ENCODE results near the gene CYP1B1. TPM values are rescaled to one million over a fixed set of nuclear protein-coding genes. Genes with fewer than 3 reads are reported as not detected.

CYP1B1 gene
- total RNA-seq, 4 donors from 2014 or later = 10.7 to 19.6 (median 12.8) TPM

DNA sequence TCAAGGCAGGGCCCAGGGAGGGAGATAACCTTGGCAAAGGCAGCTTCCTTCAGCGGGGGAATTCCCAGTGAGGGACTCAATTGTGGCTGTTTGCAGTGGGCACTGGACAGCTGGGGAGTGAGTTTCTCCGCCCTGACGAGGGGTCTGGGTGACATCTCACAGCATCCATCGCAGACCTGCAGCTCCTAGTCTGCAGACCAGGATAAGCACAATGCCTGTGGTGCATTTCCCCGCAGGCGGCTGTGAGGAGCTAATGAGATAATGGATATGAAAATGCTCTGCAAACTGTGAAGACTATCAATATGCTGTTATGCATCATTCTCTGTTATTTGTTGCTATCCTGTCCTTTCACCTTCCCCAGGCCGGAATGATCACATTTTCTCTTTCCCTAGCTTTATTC is 30.0 kb upstream of the CYP1B1 start:
- Histone ChIP-seq H3K9me3 (no peaks in the 10 kb centered on the region), H3K27me3 (no peaks in the 10 kb centered on the region), H3K36me3 (no peaks in the 10 kb centered on the region), H3K4me3 (no peak overlapping the region), H3K4me1 (peaks cover 31% of the 10 kb centered on the region), H3K27ac (peak overlapping the region; percentile 72)
- DNase-seq (ENCODE audit: low spot score in 2 of 2) = no peak
- TF ChIP-seq, protein P1, sequence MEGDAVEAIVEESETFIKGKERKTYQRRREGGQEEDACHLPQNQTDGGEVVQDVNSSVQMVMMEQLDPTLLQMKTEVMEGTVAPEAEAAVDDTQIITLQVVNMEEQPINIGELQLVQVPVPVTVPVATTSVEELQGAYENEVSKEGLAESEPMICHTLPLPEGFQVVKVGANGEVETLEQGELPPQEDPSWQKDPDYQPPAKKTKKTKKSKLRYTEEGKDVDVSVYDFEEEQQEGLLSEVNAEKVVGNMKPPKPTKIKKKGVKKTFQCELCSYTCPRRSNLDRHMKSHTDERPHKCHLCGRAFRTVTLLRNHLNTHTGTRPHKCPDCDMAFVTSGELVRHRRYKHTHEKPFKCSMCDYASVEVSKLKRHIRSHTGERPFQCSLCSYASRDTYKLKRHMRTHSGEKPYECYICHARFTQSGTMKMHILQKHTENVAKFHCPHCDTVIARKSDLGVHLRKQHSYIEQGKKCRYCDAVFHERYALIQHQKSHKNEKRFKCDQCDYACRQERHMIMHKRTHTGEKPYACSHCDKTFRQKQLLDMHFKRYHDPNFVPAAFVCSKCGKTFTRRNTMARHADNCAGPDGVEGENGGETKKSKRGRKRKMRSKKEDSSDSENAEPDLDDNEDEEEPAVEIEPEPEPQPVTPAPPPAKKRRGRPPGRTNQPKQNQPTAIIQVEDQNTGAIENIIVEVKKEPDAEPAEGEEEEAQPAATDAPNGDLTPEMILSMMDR (IDR thresholded peaks at IDR 0.05) = no peak
- WGBS = 86% methylated on average over 7 of the region's 7 CpGs

DNA sequence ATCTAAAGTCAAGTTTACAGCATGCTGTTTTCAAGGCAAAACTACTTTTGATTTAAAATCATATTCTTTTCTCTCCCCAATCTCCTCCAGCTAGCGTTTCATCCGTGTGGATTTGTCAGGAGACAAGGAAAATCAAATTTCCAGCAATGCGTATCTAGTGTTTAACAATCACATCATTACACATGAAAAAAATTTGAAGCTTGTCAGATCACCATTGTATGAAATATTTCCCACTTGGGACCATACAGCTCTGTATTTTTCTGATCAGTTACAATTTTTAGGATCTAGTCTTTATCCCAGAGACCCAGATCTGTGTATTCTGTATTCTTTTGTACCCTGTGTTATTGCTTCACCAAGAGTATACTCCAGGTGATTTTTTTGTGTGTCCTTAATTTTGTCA is 28.6 kb upstream of the CYP1B1 start:
- WGBS = 96% methylated on average over 3 of the region's 3 CpGs
- no peaks in the 10 kb centered on the region for H3K27me3 ChIP-seq
- no peak for DNase-seq (ENCODE audit: low spot score in 2 of 2)
- H3K9me3 ChIP-seq = no peaks in the 10 kb centered on the region
- no peak overlapping the region for H3K4me3 ChIP-seq
- no peaks in the 10 kb centered on the region for H3K36me3 ChIP-seq
- H3K4me1 ChIP-seq = peaks cover 23% of the 10 kb centered on the region
- no peak overlapping the region for H3K27ac ChIP-seq
- TF ChIP-seq POLR2A (IDR thresholded peaks at IDR 0.05) (no peak), EP300 (IDR thresholded peaks at IDR 0.05) (no peak), POLR2AphosphoS5 (IDR thresholded peaks at IDR 0.05) (no peak)
- TF ChIP-seq, protein P1 (IDR thresholded peaks at IDR 0.05) = no peak

DNA sequence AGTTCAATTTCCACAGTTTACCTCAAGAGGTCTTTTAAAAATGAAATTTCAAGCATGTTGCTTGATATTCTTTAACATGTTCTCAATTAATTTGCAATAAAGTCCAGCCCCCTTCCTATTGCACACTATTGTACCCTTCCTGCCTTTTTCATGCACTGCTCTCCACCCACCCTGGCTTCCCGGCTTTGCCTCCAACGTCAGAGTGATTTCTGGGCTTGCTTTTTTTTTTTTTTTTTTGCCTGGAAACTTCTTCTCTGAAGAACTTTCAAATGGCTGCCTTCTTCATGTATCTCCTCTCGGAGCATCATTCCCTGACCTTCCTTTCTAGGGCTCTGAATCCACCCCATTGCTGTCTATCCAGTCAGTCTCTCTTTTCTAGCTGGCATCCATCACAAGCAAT is 24.4 kb upstream of the CYP1B1 start:
- peaks cover 40% of the 10 kb centered on the region for H3K4me1 ChIP-seq
- TF ChIP-seq EP300 (IDR thresholded peaks at IDR 0.05) = no peak

DNA sequence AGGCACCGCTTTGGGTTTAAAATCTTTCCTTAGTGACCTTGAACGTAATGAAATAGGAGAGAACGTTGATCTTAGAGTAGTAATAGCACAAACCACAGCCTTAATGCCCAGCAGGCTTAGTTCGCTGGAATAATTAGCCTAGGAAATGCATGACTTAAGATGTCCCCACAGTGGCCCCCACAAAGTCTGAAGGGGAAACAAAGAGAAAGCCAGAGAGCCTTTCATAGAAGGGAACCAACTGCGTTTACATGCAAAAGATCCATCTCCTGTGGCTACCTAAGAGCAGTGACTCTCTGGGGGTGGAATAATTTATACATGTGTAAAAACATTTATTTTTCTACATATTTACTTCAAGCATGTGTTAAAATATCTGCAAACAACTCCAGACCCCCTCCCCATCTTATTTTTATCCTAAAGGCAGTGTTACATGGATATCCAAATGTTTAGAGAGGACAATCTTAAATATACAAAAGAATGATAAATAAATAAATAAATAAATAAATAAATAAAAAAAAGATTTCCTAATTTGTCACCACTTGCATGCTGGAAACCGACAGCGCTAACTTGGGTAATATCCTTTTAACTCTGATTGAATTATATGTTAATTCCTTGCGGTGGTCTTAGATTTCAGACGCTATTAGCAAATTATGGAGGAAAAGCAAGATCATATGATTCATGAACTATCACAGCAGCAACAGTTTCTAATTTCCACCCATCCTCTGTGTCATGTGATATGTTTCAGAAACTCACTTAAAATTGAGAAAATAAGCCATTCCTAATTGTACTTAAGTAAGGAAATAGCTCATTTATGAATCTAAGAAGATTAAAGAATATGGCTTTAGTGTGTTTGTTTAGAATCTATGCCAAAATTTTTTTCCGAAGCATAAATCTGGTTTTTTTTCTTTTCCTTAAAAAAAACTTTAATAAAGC is 23.4 kb upstream of the CYP1B1 start:
- Histone ChIP-seq H3K4me3 (peak overlapping the region; percentile 24), H3K27ac (peak overlapping the region; percentile 83), H3K9me3 (no peaks in the 10 kb centered on the region), H3K27me3 (no peaks in the 10 kb centered on the region), H3K36me3 (no peaks in the 10 kb centered on the region), H3K4me1 (peaks cover 44% of the 10 kb centered on the region)
- TF ChIP-seq POLR2AphosphoS5 (IDR thresholded peaks at IDR 0.05) (no peak), EP300 (IDR thresholded peaks at IDR 0.05) (no peak), POLR2A (IDR thresholded peaks at IDR 0.05) (no peak)
- TF ChIP-seq, protein P1 (IDR thresholded peaks at IDR 0.05) = no peak
- DNase-seq (ENCODE audit: low spot score in 2 of 2) = no peak
- WGBS = 62% methylated on average over 10 of the region's 10 CpGs

More for the DNA sequence above, 24.4 kb upstream of the CYP1B1 start:
- Histone ChIP-seq H3K27me3 (no peaks in the 10 kb centered on the region), H3K4me3 (no peak overlapping the region), H3K27ac (no peak overlapping the region), H3K9me3 (no peaks in the 10 kb centered on the region), H3K36me3 (no peaks in the 10 kb centered on the region)
- no peak for DNase-seq (ENCODE audit: low spot score in 2 of 2)
- WGBS = 73% methylated on average over 3 of the region's 3 CpGs

DNA sequence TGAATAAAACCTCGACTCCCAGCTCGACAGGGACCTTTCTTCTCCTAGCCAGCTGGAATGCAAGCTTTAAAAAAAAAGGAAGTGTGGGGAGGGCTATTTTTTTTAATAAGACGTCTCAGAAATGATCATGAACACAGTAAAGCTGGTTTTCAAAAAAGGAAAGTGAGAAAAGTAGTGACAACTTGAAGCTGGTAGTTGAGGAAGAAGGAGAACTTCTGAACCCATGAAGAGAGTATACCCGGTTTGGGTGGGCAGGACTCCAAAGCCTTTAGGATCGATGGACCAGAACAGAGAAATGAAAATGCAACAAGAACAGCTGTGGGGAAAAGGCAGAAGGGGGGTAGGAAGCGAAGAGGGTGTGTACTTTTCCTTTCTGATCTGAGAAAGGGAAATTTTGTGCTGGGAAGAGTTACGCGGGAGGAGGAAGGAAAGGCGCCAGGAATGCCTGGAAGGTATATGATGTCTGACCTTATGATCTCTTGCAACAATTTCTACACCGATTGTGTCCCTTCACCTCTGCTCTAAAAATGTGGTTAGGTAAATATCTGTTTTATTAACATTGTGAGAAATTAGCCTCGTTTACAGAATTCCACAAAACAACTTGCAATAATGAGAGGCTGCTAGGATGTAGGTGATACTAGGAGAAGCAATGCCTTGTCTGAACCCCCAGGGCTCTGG is 22.6 kb upstream of the CYP1B1 start:
- TF ChIP-seq EP300 (IDR thresholded peaks at IDR 0.05) = no peak
- TF ChIP-seq, protein P1 (IDR thresholded peaks at IDR 0.05) = no peak
- TF ChIP-seq POLR2A (IDR thresholded peaks at IDR 0.05) = no peak
- no peak for TF ChIP-seq POLR2AphosphoS5 (IDR thresholded peaks at IDR 0.05)
- Histone ChIP-seq H3K27me3 (no peaks in the 10 kb centered on the region), H3K36me3 (no peaks in the 10 kb centered on the region), H3K27ac (peak overlapping the region; percentile 83), H3K9me3 (no peaks in the 10 kb centered on the region), H3K4me1 (peaks cover 45% of the 10 kb centered on the region), H3K4me3 (peak overlapping the region; percentile 24)
- 14% methylated on average over 11 of the region's 11 CpGs for WGBS
- no peak for DNase-seq (ENCODE audit: low spot score in 2 of 2)

Data from suprapubic skin (tissue), 4 donors.